SK-N-MC (cell line): Measurements from ENCODE around the gene VMP1.
"Not testable (repeated sequence)": the region's sequence is repeated elsewhere in the genome, so short reads cannot be mapped to it uniquely, and the experiment has no call there.

Source experiments
- DNase-seq: peaks from one replicate; pipeline ENCODE4 v3.0.0-alpha.2; 2011; ENCODE audit warnings: low read depth, low spot score
- H3K27ac ChIP-seq: fragments of 200-600 bp; sonication (generic); 2 replicates; pipeline ENCODE4 v1.5.1; 2016; ENCODE audit warnings: mixed run types
- H3K36me3 ChIP-seq: fragments of 200-600 bp; sonication (generic); 2 replicates; pipeline ENCODE4 v1.6.1; 2017; ENCODE audit warnings: antibody characterized with exemption, low read length, mixed read lengths; ENCODE audit not compliant: insufficient read depth
- H3K4me3 ChIP-seq: fragments of 200-600 bp; sonication (generic); 2 replicates; pipeline ENCODE4 v1.5.1; 2016
- H3K9ac ChIP-seq: fragments of 200-600 bp; sonication (generic); 2 replicates; pipeline ENCODE4 v1.8.0; 2017; ENCODE audit warnings: mixed run types, mixed read lengths; ENCODE audit not compliant: insufficient read length
- H3K9me3 ChIP-seq: fragments of 200-600 bp; sonication (generic); 2 replicates; pipeline ENCODE4 v1.6.1; 2017; ENCODE audit warnings: low read depth, mild to moderate bottlenecking, antibody characterized with exemption, low read length, moderate library complexity, mixed read lengths
- EZH2 ChIP-seq: fragments of 200-600 bp; sonication (generic); IDR thresholded peaks from one replicate; pipeline ENCODE4 v1.6.1; 2017; ENCODE audit warnings: antibody characterized with exemption
- FOXP2 ChIP-seq: optimal IDR thresholded peaks from 2 replicates; pipeline ENCODE3; 2011; ENCODE audit warnings: mild to moderate bottlenecking, moderate library complexity; ENCODE audit not compliant: insufficient read depth; ENCODE audit errors: extremely low read length, control extremely low read depth
- POLR2AphosphoS5 ChIP-seq: IDR thresholded peaks from 2 replicates; pipeline ENCODE4 v1.6.1; 2012; ENCODE audit warnings: mild to moderate bottlenecking, low read depth, low read length, borderline replicate concordance

The VMP1 gene

DNA sequence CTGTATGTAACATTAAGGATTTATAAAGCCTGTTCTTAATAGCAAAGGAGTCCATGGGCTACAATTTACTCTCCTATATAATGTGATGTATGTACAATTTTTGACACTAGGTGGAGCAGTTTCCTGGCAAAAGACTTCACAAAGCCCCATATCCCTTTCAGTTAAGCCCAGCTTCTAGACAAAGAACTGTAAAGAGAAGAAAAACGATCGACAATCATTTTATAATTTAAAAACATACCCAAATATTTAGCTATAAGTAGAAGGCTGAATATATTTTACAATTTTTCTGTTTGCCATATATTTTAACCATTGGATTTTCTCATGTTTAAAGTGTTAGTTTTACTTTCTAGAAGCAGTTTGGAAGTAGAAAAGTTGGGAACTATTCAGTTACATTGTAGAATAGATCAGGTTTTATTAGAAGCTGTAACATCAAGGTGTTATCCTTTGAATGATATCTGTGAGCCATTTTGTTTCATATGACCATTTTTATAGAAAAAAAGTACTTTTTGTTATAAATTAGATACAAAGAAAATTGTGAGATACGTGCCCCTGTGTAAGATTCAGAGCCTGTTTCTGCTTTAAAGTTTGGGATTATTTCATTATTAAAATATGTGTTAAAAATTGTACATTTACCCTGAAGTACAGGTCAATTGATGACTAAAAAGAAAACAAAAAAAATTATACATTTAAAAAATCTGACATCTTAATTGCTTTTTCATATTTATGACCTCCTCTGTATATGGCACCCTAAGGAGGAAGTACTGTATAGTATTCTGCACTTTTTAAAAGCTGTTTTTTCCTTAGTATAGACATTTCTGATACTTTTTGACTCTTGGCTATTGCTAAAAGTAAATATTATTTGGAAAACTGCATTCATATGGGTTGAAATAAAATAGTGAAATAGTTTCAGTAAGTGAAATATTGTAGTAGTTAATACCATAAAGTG, 46.3 kb downstream of the VMP1 start:
- TF ChIP-seq EZH2 (no peak), POLR2AphosphoS5 (no peak), FOXP2 (no peak)
- Histone ChIP-seq H3K36me3 (peaks cover 10% of the 10 kb centered on the region), H3K9ac (peak overlapping the region; percentile 59), H3K9me3 (no peaks in the 10 kb centered on the region), H3K4me3 (peak overlapping the region; percentile 34; the same call in 1 of the 2 replicates), H3K27ac (peak overlapping the region; percentile 63; the same call in 1 of the 2 replicates)
- peak; percentile 90 for DNase-seq

DNA sequence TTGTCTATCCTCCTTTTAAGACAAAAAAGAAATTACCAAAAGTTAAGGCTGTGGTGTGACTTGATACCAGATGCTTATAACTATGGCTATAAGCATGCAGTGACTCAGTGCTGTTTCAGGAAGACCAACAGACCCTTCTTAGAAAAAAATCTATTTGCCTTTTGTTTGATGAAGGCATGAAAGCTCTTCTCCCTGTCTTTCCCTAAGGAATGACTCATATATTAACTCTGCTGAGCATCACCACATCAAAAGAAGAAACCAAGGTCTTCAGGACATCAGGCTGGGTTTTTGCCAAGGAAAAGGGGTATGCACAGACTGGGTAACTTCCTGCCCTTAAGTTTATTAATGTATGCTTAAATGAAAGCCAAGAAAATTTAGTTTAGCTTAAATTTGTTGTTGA, 47.1 kb downstream of the VMP1 start:
- H3K9ac ChIP-seq: no peak overlapping the region
- H3K36me3 ChIP-seq: peaks cover 11% of the 10 kb centered on the region
- no peak overlapping the region for H3K4me3 ChIP-seq
- no peak for DNase-seq
- TF ChIP-seq POLR2AphosphoS5: no peak
- no peak for TF ChIP-seq FOXP2
- TF ChIP-seq EZH2: no peak
- H3K9me3 ChIP-seq: no peaks in the 10 kb centered on the region
- peak overlapping the region; percentile 63; the same call in 1 of the 2 replicates for H3K27ac ChIP-seq

DNA sequence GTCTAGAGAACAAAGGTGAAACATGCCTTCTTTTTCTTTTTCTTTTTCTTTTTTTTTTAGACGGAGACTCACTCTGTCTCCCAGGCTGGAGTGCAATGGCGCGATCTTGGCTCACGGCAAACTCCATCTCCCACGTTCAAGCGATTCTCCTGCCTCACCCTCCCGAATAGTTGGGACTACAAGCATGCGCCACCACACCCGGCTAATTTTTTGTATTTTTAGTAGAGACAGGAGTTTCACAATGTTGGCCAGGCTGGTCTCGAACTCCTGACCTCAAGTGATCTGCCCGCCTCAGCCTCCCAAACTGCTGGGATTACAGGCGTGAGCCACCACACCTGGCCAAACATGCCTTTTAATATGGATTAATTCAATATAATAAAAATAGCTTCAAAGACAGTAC, 47.6 kb downstream of the VMP1 start:
- peak overlapping the region; percentile 63; the same call in 1 of the 2 replicates for H3K27ac ChIP-seq

DNA sequence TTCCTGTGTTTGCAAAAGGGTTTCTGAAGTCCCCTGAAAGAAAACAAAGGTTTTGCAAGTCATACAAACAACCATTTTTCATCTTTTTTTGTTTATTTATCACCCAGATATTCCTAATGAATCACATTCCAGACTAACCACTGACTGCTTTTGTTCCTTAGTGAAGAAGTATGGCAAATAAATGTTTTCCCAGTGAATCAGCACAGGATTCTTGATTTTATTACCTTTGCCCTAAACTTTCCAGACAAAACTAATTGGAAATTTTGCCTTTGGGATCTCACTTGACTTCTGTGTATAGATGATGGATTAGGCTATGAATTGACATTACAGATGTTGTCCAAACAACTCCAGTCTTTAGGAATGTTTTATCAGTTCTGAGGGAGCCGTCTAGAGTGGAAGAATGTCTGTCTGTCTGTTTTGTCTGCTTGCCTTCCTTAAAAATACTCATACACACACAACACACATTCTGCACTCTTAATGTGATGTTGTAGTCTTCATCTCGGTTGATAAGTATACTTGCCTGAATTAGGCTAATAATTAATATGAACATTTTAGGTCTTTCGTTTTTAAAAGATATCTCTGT, 48.9 kb downstream of the VMP1 start:
- TF ChIP-seq POLR2AphosphoS5 (no peak), FOXP2 (no peak), EZH2 (no peak)
- H3K27ac ChIP-seq: 0 out of 2 replicates have a peak overlapping the region, but pooled peaks have one; percentile 52
- peaks cover 11% of the 10 kb centered on the region for H3K36me3 ChIP-seq
- H3K9ac ChIP-seq: peak overlapping the region; percentile 21
- H3K9me3 ChIP-seq: no peaks in the 10 kb centered on the region
- no peak overlapping the region for H3K4me3 ChIP-seq
- DNase-seq: no peak

More for the DNA sequence above, 47.6 kb downstream of the VMP1 start:
- peaks cover 11% of the 10 kb centered on the region for H3K36me3 ChIP-seq
- not testable (repeated sequence) for H3K4me3 ChIP-seq, H3K9me3 ChIP-seq, DNase-seq, H3K9ac ChIP-seq

DNA sequence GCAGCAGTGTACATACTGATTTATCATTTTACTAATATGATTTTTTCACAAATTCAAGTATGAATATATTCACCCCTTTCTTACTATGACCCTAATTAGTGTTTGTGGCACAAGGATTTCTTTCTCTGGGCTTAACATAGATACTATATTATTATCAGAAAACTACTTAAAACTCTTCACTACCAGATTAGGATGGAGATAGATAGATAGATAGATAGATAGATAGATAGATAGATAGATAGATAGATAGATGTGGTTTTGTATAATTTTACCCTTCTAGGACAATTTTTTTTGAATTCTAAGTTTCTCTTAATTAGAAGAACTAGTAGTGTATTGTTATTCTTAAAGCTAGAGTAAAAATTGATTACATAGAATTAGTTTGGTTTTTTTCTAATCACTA, 49.6 kb downstream of the VMP1 start:
- TF ChIP-seq POLR2AphosphoS5 (no peak), FOXP2 (no peak), EZH2 (no peak)
- Histone ChIP-seq H3K36me3 (peaks cover 11% of the 10 kb centered on the region), H3K9ac (no peak overlapping the region), H3K9me3 (no peaks in the 10 kb centered on the region), H3K27ac (no peak overlapping the region), H3K4me3 (no peak overlapping the region)
- no peak for DNase-seq

DNA sequence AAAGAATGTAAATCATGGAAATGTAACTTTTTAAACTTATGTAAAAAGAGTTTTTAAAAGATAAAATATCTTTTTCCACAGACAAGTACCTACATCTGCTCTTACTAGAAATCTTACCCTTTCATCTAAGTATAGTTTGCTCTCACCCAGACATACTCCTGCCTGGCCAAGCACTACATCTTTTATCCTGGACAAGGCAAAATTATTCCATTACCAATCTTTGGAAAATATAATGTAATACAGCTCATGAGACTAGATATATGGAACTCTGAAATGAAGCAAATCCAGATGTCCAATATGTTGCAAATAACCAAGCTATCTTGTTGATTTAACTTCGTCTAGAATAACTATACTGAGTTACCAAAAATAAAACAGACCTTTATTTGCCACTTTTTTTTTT, 50.0 kb downstream of the VMP1 start:
- peaks cover 11% of the 10 kb centered on the region for H3K36me3 ChIP-seq
- no peak overlapping the region for H3K9ac ChIP-seq
- no peaks in the 10 kb centered on the region for H3K9me3 ChIP-seq
- no peak overlapping the region for H3K27ac ChIP-seq
- no peak for DNase-seq
- TF ChIP-seq POLR2AphosphoS5: no peak
- no peak for TF ChIP-seq FOXP2
- TF ChIP-seq EZH2: no peak
- H3K4me3 ChIP-seq: no peak overlapping the region

DNA sequence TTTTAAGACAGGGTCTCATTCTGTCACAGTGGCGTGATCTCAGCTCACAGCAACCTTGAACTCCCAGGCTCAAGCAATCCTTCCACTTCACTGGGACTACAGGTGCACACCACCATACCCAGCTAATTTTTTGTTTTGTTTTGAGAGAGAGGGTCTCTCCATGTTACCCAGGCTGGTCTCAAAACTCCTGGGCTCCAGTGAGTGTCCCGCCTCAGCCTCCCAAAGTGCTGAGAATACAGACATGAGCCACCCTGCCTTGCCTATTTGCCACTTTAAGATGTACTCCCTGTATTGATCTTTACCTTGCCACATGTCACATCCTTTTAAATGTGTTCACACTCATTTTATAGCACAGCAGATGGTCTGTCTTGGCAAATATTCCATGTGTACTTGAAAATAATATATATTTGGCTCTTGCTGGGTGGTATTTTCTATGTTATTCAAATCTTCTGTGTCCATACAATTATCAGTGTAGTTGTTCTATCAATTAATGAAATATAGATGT, 50.5 kb downstream of the VMP1 start:
- Histone ChIP-seq H3K9me3 (no peaks in the 10 kb centered on the region), H3K27ac (no peak overlapping the region), H3K9ac (no peak overlapping the region), H3K4me3 (no peak overlapping the region), H3K36me3 (peaks cover 11% of the 10 kb centered on the region)
- no peak for TF ChIP-seq FOXP2
- TF ChIP-seq EZH2: no peak
- TF ChIP-seq POLR2AphosphoS5: no peak
- no peak for DNase-seq

DNA sequence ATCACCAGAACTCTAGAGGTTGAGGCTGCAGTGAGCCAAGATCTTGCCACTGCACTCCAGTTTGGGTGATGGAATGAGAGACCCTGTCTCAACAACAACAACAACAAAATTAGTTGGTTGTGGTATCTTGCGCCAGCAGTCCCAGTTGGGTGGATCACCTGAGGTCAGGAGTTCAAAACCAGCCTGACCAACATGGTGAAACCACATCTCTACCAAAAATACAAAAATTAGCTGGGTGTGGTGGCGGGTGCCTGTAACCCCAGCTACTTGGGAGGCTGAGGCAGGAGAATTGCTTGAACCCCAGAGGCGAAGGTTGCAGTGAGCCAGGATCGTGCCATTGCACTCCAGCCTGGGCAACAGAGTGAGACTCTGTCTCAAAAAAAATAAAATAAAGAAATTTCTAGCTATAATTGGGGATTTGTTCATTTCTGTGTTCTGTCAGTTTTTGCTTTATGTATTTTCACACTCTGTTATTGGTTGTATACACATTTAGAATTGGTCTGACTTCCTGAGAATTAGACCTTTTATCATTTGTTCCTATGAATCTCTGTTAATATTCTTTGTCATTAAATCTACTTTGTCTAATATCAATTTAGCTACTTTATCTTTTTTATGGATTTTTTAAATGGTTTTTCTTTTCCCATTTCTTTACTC, 51.7 kb downstream of the VMP1 start:
- H3K36me3 ChIP-seq: peaks cover 11% of the 10 kb centered on the region
- not testable (repeated sequence) for H3K27ac ChIP-seq, H3K9ac ChIP-seq, DNase-seq, H3K9me3 ChIP-seq, H3K4me3 ChIP-seq
